GM08714 (cell line): ENCODE data around the gene SPOCK1.
"Not testable (repeated sequence)": the region's sequence is repeated elsewhere in the genome, so short reads cannot be mapped to it uniquely, and the experiment has no call there.

Experiments
- H3K4me3 ChIP-seq: fragments of 200-500 bp; sonication (Bioruptor generic); 2 replicates; pipeline ENCODE4 v1.5.1; 2014; ENCODE audit warnings: mild to moderate bottlenecking, low read length, inconsistent platforms
- ZNF274 ChIP-seq: IDR thresholded peaks from 2 replicates; pipeline ENCODE4 v1.6.1; 2012; ENCODE audit warnings: mild to moderate bottlenecking, low read depth, low read length

Gene SPOCK1

GRCh38 chr5:136984772-136985446 is 514.2 kb downstream of the SPOCK1 start:
- no peak for TF ChIP-seq ZNF274

DNA sequence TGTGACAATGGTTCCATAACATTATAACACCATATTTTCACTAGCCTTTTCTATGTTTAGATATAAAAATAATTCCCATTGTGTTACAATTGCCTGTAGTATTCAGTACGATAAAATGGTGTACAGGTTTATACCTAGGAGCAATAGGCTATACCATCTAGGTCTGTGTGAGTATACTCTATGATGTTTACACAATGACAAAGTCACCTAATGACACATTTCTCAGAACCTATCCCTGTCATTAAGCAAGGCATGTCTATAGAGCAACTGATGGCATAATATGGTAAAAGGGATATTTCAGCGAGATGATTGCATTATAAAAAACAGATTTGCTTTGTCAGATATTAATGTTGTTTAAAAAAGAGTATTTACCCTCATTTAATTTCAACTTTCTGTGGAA is 517.2 kb downstream of the SPOCK1 start:
- TF ChIP-seq ZNF274, result no peak

More at GRCh38 chr5:136984772-136985446, 514.2 kb downstream of the SPOCK1 start:
- H3K4me3 ChIP-seq, result no peak overlapping the region

GRCh38 chr5:136979131-136979530 is 520.0 kb downstream of the SPOCK1 start:
- TF ChIP-seq ZNF274, result no peak
- H3K4me3 ChIP-seq, result no peak overlapping the region

More for the DNA sequence above, 517.2 kb downstream of the SPOCK1 start:
- H3K4me3 ChIP-seq, result no peak overlapping the region

DNA sequence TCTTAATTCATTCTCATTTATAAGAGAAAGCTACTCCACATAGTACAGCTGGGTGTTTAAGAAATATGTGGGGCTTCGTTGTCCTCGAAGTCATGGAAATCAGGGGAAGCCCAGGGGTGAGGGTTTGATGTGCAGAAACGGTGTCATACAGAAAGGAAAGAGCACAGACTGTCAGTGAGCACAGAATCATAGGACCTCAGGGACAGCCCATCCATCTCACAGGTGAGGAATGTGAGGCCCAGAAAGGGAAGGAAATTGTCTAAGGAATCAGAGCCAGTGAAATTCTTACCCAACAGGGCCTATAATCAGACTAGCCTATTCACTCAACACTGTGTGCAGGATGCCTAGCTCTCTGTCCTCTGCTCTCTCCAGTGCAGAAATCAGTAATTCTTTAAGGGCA is 535.6 kb downstream of the SPOCK1 start:
- TF ChIP-seq ZNF274, result no peak
- no peak overlapping the region for H3K4me3 ChIP-seq

DNA sequence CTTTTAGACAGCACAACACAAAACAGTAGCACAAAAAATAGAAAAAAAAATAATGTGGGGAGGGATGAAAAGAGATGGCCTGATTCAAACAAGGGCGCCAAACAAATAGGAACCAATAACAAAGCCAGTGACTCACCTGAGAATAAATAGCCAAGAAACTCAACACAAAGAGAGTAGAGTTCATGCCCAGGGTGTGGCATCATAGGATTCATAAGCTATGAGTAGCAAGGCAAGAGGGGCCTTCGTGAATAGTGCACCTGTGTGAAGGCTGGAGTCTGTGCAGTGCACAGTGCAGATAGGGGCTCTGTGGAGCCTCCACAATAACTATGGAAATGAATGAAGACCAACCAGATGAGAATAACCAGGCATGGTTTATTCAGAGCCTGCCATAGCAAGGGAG is 541.7 kb downstream of the SPOCK1 start:
- TF ChIP-seq ZNF274, result no peak
- no peak overlapping the region for H3K4me3 ChIP-seq

- H3K4me3 ChIP-seq, result not testable (repeated sequence)
Measured at GRCh38 chr5:136954142-136954541, 545.0 kb downstream of the SPOCK1 start.

DNA sequence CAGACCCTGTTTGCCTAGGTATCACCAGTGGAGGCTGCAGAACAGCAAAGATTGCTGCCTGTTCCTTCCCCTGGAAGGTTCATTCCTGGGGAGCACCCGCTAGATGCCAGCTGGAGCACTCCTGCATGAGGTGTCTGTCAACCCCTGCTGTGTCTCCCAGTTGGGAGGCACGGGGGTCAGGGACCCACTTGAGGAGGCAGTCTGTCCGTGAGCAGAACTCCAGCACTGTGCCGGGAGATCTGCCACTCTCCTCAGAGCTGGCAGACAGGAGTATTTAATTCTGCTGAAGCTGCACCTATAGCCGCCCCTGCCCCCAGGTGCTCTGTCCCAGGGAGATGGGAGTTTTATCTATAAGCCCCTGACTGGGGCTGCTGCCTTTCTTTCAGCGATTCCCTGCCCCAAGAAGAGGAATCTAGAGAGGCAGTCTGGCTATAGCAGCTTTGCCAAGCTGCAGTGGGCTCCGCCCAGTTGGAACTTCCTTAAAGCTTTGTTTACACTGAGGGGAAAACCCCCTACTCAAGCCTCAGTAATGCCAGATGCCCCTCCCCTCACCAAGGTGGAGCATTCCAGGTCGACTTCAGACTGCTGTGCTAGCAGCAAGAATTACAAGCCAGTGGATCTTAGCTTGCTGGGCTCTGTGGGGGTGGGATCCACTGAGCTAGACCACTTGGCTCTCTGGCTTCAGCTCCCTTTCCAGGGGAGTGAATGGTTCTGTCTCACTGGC is 545.6 kb downstream of the SPOCK1 start:
- H3K4me3 ChIP-seq, result not testable (repeated sequence)

GRCh38 chr5:136927571-136927970 is 571.6 kb downstream of the SPOCK1 start:
- no peak for TF ChIP-seq ZNF274
- no peak overlapping the region for H3K4me3 ChIP-seq

DNA sequence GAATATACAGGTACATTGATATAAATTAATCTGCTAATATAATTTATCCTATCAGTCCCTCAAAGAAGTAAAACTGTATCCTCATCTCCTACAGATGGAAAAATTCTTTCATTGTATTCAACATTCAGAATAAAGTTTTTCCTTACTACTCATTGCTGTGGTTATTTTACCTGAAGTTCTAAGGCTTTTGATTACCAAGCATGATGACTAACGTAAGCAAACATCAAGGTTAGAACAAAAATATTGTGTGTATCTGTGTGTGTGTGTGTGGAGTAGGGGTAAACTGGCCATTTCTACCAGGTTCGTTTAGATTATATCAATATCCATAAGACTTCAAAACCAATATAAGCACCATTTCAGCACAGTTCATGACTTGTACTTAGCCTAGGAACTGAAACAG is 573.1 kb downstream of the SPOCK1 start:
- no peak for TF ChIP-seq ZNF274

More for the DNA sequence above, 573.1 kb downstream of the SPOCK1 start:
- H3K4me3 ChIP-seq, result no peak overlapping the region
